HG03460 (cell line): ENCODE data around the gene SLC6A19.

Experiments used
- ATAC-seq: cut with Tn5 transposase; IDR thresholded peaks from one replicate; pipeline ENCODE4 v1.9.1; 2021; ENCODE audit not compliant: unreplicated experiment

The SLC6A19 gene

GRCh38 chr5:1179383-1179715 is 22.0 kb upstream of the SLC6A19 start:
- ATAC-seq: no peak

GRCh38 chr5:1180096-1180495 is 21.3 kb upstream of the SLC6A19 start:
- no peak for ATAC-seq

- no peak for ATAC-seq
Measured at GRCh38 chr5:1180841-1181271, 20.5 kb upstream of the SLC6A19 start.

DNA sequence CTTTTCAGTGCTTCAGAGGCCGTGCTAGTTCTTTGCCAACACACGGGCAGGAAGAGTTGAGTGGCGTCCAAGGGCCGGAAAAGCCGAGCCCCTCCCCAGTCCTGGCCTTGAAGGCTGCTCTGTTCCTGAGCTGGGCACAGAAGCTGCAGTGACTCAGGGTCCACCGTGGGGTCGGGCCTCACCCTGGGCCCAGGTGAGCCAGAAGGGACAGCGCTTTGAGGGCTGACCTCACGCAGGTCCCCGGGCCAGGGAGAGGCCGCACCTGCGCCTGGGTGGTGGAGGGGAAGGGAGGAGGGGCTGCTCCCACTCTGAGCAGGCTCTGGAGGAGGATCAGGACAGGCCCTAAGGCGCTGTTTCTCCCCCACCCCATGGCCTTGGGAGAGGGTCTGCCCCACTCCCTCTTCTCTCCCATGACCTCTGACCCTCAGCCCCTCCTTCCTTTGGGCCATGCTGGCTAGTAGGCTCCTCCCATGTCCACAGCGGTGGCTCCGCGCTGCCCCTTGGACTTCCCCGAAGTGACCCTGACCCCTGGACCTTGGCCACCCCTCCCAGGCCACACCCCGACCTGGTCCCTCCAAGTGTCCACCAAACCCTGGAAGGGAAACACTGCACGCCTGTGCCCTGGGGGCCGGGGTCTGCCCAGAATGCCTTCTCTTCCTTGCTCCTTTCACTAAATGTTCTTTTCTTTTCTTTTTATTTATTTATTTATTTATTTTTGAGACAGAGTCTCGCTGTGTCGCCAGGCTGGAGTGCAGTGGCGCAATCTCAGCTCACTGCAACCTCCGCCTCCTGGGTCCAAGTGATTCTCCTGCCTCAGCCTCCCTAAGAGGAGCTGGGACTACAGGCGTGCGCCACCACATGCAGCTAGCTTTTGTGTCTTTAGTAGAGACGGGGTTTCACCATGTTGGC is 19.7 kb upstream of the SLC6A19 start:
- ATAC-seq: no peak

- ATAC-seq: no peak
Measured at GRCh38 chr5:1182360-1182632, 19.1 kb upstream of the SLC6A19 start.

GRCh38 chr5:1182633-1183423 is 18.6 kb upstream of the SLC6A19 start:
- no peak for ATAC-seq

DNA sequence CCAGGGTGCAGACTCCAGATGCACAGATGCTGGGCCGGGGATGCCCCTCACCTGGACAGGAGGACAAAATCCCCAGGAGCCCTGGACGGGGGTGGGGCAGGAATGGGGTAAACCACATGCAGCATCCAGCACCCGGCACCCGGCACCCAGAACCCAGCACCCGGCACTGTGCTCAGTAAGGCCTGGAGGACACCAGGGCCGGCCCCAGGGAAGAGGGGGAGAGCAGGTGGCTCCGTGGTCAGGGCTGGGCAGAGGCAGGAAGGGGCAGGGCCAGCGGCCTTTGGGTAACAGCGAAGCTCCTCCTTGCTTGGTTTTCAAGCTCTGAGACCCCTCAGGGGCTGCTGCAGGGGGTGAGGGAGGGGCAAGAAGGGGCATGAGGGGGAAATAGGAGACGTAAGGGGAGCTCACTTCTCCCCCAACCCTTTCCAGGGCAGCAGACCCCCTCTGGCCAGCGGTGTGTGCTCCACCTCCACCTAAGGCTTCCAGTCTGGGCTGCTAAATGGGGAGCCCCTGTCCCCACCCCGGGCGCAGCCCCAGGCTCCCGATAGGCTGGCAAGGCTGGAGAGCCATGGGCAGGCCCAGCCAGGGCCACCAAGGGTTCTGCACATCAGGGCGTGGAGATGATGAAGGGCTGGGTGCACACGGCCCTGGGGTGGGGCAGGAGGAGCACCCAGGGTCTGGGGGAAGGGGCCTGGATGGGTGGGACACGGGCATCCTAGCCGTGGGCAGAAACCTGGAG is 17.8 kb upstream of the SLC6A19 start:
- ATAC-seq: no peak

- ATAC-seq: no peak
Measured at GRCh38 chr5:1184163-1184470, 17.3 kb upstream of the SLC6A19 start.

DNA sequence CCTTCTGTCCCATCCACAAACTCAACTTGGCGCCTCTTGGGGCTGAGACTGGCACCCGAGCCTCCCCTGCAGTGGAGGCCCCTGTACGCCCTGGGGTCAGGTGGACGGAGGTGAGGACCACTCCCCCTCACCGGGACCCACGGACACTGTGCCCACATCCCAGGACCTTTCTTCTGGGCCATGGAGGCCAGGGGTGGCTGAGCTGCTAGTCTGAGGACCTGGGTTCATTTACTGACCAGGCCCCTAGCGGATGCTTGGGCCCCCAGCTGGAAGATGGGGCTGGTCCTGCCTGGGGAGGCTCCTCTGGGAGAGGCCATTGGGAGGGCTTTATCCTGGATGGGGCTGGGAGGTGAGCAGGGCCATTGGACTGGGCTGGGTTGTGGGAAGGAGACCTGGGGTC is 16.9 kb upstream of the SLC6A19 start:
- ATAC-seq: no peak

DNA sequence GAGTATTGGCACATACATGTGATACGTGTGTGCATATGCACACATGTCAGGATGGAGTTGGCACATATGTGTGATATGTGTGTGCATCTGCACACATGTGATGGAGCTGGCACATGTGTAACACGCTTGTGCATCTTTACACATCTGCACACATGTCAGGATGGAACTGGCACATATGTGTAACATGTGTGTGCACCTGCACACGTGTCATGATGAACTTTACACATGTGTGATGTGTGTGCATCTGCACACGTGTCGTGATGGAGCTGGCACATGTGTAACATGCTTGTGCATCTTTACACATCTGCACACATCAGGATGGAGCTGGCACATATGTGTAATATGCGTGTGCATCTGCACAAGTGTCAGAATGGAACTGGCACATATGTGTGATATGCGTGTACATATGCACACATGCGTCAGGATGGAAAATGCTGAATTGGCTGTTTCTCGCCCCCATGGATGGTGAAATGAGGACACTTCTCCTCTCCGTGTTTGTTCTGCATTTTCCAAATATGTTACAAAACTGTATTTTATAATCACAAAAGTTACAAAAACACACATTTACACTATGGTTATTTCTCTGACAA is 16.3 kb upstream of the SLC6A19 start:
- no peak for ATAC-seq

DNA sequence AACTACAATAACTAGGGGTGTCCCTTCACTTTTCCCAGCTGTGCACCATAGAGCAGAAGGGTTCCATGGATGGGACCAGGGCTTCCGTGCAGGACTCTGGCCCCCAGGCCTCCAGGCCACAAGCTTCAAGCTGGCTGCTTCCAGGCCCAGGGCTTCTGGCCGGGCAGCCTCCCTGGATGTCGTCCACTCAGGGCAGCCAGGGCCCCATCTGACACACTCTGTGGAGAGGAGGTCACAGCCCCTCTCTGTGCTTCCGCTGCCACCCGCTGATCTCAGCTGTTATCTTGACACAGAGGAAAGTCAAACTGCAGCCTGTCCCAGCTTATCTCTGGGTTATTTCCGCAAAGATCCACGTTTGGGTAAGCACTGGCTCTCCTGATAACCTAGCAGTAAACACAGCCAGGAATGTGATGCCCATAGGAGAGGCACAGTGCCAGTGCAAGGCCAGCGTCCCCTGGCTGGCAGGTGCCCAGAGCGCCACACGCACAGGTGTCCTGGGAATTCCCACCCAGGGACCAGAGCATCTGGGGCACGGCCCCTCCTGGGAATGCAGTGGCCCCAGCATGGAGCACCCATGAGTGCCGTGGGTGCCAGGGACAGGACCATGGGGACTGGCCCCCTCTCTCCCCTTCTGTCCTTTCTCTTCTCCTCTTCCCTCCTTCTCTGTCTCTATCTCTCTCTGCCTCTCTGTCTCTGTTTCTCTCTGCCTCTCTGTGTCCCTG is 15.6 kb upstream of the SLC6A19 start:
- ATAC-seq: no peak

DNA sequence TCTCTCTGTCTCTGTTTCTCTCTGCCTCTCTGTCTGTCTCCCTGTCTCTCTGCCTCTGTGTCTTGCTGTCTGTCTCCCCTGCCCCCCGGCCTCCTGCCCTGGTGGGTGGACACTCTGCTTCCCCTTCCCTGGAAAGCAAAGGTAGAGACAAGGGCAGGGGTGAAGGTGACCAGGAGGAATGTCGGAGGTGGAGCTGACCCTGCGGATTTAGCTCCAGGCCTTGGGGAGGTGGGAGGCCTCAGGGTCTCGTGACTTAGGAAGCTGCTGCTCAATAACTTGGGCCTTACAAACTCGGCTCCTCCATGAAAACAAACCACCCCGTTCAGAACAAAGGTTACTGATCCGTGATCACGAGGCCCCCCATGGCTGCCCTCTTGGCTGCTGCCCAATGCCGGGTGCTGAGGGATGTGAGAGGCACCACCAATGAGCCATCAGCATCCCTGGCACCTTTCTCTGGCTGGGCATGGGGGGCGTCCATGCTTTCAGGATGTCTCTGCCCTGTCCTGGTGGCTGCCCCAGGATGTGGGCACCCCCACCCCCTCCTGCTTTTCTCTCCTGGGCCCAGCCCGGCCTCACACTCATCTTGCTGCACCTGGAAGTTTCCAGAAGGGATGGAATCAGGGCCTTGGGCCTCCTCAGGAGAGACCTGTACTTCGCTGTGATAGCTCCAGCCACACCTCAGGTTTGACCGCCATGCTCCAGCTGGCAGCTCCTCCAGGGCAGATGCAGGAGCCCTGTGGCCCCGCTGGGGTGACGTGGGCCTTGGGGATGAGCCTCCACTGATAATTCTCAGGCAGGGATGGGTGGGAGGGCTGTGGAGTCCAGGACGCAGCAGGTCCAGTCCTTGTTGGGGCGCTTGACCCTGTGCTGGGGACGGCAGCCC is 14.8 kb upstream of the SLC6A19 start:
- no peak for ATAC-seq

DNA sequence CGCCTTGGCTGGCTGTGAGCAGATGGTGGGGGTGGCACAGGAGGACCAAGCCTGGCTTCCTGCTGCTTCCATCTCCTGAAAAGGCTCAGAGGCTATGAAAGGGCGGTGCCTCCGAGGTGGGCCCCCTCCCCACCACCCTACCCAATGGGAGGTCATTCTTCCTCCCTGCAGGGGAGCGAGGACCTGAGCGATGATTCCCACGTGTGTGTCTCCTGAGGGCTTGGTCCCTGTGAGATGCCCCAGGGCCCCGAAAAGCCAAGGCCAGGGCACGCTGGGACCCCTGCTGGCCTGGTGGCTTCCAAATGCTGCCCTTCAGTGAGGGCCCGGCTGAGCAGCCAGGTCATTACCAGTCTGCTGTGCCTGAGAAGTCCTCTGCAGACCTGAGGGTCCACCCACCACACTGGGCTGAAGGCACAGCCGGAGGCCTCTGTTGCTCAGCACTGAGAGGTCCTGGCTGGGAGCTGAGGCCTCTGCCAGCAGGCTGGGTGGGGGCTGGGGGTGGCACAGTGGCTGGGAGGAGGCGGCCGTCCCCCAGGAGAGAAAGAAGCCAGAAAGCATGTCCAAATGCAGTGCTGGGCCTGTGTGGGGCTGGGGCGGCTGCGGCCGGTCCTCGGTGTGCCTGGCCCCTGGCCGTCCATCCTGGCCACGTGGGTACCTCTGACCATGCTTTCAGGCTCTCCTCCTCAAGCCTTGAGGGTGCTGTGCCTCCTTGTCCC is 14.0 kb upstream of the SLC6A19 start:
- ATAC-seq: no peak

DNA sequence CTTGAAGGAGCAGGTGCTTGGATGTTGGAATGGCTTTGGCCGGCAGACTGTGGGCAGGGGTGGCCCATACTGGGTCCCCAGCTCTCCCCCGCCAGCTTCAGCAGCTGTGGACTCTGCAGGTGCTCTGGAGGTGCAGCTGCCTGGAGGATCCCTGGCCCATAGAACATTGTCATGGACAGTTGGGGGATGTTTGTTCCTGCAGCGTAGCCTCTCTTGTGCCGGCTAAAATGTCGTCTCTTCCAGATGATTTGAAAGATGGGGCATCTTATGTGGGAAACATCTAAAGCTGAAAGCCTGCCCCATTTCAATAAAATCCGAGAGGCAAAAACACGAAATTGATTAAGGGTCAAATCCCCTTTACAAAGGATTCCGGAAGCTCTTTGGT is 13.5 kb upstream of the SLC6A19 start:
- ATAC-seq: no peak

DNA sequence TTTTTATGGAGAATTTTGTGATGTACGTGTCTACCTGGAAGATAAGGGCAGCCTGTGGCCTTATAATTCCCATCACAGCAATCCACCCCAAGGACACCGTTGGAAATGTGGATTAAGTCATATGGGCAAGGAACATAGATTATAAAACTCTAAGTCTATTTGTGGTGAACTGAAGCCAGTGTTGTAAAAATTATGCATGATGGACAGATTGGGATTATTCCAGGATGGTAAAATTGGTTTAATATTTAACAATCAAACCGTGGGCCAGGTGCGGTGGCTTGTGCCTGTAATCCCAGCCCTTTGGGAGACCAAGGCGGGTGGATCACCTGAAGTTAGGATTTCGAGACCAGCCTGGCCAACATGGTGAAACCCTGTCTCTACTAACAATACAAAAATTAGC is 12.9 kb upstream of the SLC6A19 start:
- no peak for ATAC-seq

DNA sequence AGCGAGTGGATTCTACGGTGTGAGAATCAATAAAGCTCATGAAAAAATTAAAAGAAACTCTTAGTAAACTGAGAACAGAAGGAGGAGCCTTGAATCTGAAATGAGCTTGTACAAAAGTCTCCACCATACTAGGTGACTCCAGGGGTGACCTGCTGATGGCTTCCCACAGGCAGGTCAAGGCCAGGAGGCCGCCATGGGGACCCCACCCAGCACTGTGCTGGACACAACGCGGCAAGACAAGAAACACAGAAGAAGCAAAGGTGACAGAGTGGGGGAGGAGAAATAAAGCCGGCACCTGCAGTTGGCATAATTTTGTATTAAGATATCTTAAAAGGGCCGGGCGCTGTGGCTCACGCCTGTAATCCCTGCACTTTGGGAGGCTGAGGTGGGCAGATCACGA is 12.1 kb upstream of the SLC6A19 start:
- ATAC-seq: no peak

- ATAC-seq: no peak
Measured at GRCh38 chr5:1190278-1190677, 11.1 kb upstream of the SLC6A19 start.

- no peak for ATAC-seq
Measured at GRCh38 chr5:1190837-1191239, 10.6 kb upstream of the SLC6A19 start.

DNA sequence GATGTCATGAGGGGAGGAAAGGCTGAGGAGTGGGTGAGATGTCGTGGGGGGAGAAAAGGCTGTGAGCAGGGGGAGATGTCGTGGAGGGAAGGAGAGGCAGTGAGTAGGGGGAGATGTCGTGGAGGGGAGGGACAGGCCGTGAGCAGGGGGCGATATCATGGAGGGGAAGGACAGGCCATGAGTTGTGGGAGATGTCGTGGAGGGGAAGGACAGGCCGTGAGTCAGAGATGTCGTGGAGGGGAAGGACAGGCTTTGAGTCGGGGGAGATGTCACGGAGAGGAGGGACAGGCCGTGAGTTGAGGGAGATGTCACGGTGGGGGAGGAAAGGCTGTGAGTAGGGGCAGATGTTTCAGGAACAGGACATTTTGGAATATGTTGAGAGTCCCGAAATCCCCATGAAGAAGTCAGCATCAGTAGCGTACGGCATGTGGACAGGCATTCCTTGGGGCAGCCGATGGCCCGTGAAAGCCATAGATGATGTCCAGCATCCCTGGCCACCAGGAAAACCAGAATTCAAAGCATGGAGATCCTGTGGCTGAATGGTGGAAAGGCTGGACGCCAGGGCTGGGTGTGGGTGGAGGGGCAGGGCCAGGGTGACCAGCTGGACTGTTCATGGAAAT is 8.3 kb upstream of the SLC6A19 start:
- no peak for ATAC-seq
